HG02798 (cell line): Measurements from ENCODE around the gene PPP1R12C.
"Not testable (repeated sequence)": the region's sequence is repeated elsewhere in the genome, so short reads cannot be mapped to it uniquely, and the experiment has no call there.

ENCODE experiments used
- ATAC-seq: cut with Tn5 transposase; IDR thresholded peaks from one replicate; pipeline ENCODE4 v1.9.1; 2021; ENCODE audit warnings: mild to moderate bottlenecking; ENCODE audit not compliant: unreplicated experiment, poor library complexity

Gene PPP1R12C

GRCh38 chr19:55116859-55117662 lies at the start of gene PPP1R12C:
Gene PPP1R12C, minus strand, starts transcription at chr19:55117637. Its CDS starts 94 bp downstream, at chr19:55117543.
- peak; percentile 3 for ATAC-seq

- ATAC-seq = peak; percentile 61
These were observed 49.3 kb upstream of the PPP1R12C start, which contains the start of gene DNAAF3 for GRCh38 chr19:55166530-55167268. Gene DNAAF3, minus strand, starts transcription at chr19:55166613. Its CDS starts 200 bp downstream, at chr19:55166413.

GRCh38 chr19:55165952-55166529 lies 48.6 kb upstream of the PPP1R12C start:
- ATAC-seq = peak; percentile 9

- no peak for ATAC-seq
These were observed 44.3 kb upstream of the PPP1R12C start for GRCh38 chr19:55161571-55162322.

GRCh38 chr19:55160986-55161365 lies 43.5 kb upstream of the PPP1R12C start:
- ATAC-seq = no peak

- peak; percentile 71 for ATAC-seq
These were observed 42.9 kb upstream of the PPP1R12C start for GRCh38 chr19:55160128-55160985.

- no peak for ATAC-seq
These were observed 41.7 kb upstream of the PPP1R12C start for GRCh38 chr19:55158848-55159749.

GRCh38 chr19:55158423-55158822 lies 41.0 kb upstream of the PPP1R12C start:
- ATAC-seq = no peak

GRCh38 chr19:55157064-55157908 lies 39.8 kb upstream of the PPP1R12C start, which contains the start of gene TNNI3:
Gene TNNI3, minus strand, starts transcription at chr19:55157732. Its CDS starts 143 bp downstream, at chr19:55157589.
- ATAC-seq = no peak

GRCh38 chr19:55156202-55157063 lies 39.0 kb upstream of the PPP1R12C start:
- no peak for ATAC-seq

- not testable (repeated sequence) for ATAC-seq
These were observed 38.3 kb upstream of the PPP1R12C start for GRCh38 chr19:55155784-55156183.

- ATAC-seq = no peak
These were observed 36.3 kb upstream of the PPP1R12C start for GRCh38 chr19:55153652-55154264.

GRCh38 chr19:55152017-55152416 lies 34.6 kb upstream of the PPP1R12C start:
- no peak for ATAC-seq

GRCh38 chr19:55149078-55150003 lies 31.9 kb upstream of the PPP1R12C start, which contains the start of gene TNNT1:
Gene TNNT1, minus strand, starts transcription at chr19:55149206. Its CDS starts 2,049 bp downstream, at chr19:55147157.
- ATAC-seq = no peak
